Measurements from ENCODE around the gene CHPF. TPM values are rescaled to one million over a fixed set of nuclear protein-coding genes. Genes with fewer than 3 reads are reported as not detected.

Gene CHPF
- total RNA-seq, 1 experiment from 2014 or later: 78.2 TPM

- Histone ChIP-seq H3K9me2 (ENCODE audit: insufficient read depth) (no peaks in the 10 kb centered on the region), H2AFZ (peak overlapping the region; percentile 95), H3K27me3 (ENCODE audit: insufficient read depth, low read depth) (peaks cover 7% of the 10 kb centered on the region; the same call in 1 of the 2 replicates), H3K36me3 (ENCODE audit: low read depth) (no peaks in the 10 kb centered on the region; the same call in 1 of the 2 replicates), H3K4me1 (replicated peaks; ENCODE audit: insufficient read depth) (peaks cover 19% of the 10 kb centered on the region), H3K27ac (peak overlapping the region; percentile 81), H3K4me3 (peak overlapping the region; percentile 74), H3K79me2 (ENCODE audit: low read depth) (peaks cover 18% of the 10 kb centered on the region; the same call in 1 of the 2 replicates), H4K20me1 (ENCODE audit: insufficient read depth) (no peaks in the 10 kb centered on the region), H3K9me3 (ENCODE audit: insufficient read depth, low read depth) (no peaks in the 10 kb centered on the region), H3F3A (ENCODE audit: insufficient read depth, low read depth) (peaks cover 4% of the 10 kb centered on the region; the same call in 1 of the 2 replicates), H3K4me2 (peak overlapping the region; percentile 94)
- ChIA-PET POLR2A (ENCODE audit: unreplicated experiment) (interaction anchor here (0.5 to 0.6 kb wide), 4 partner anchors 10 to 108 kb away, joined by 3 to 8 read pairs (median 4); no protein-coding TSS in a partner anchor), CTCF (interaction anchor here (0.5 to 2.9 kb wide), 6 partner anchors 12 to 140 kb away, joined by 3 to 19 read pairs (median 8); partner anchors contain the start of gene DNPEP)
- BruUV-seq (replicated peaks): TSS peak; percentile 72
- DNase-seq: peak; percentile 67 to 84
- intact Hi-C loops (cut with micrococcal nuclease; ENCODE audit: unreplicated experiment): loop anchor here (1.0 to 5.0 kb wide), 2 partner anchors 24 to 40 kb away; no protein-coding TSS in a partner anchor
- no peak for TF ChIP-seq EZH2 (IDR thresholded peaks at IDR 0.05; ENCODE audit: low read depth)
- no peak for TF ChIP-seq CTCF (conservative IDR thresholded peaks at IDR 0.05)
Measured at GRCh38 chr2:219497495-219498279, 45.9 kb downstream of the CHPF start.

- Histone ChIP-seq H3F3A (ENCODE audit: insufficient read depth, low read depth) (peaks cover 4% of the 10 kb centered on the region; the same call in 1 of the 2 replicates), H4K20me1 (ENCODE audit: insufficient read depth) (no peaks in the 10 kb centered on the region), H3K27ac (no peak overlapping the region), H3K4me2 (peak overlapping the region; percentile 94), H3K4me1 (replicated peaks; ENCODE audit: insufficient read depth) (peaks cover 19% of the 10 kb centered on the region), H2AFZ (no peak overlapping the region), H3K79me2 (ENCODE audit: low read depth) (peaks cover 18% of the 10 kb centered on the region; the same call in 1 of the 2 replicates), H3K27me3 (ENCODE audit: insufficient read depth, low read depth) (peaks cover 7% of the 10 kb centered on the region; the same call in 1 of the 2 replicates), H3K4me3 (0 out of 2 replicates have a peak overlapping the region, but pooled peaks have one; percentile 74), H3K9me3 (ENCODE audit: insufficient read depth, low read depth) (no peaks in the 10 kb centered on the region), H3K36me3 (ENCODE audit: low read depth) (no peaks in the 10 kb centered on the region; the same call in 1 of the 2 replicates), H3K9me2 (ENCODE audit: insufficient read depth) (no peaks in the 10 kb centered on the region)
- DNase-seq: no peak
- CTCF ChIA-PET: interaction anchor here (0.5 to 2.9 kb wide), 3 partner anchors 13 to 131 kb away, joined by 3 to 19 read pairs (median 4); no protein-coding TSS in a partner anchor
- no TSS peak for BruUV-seq (replicated peaks)
- intact Hi-C loops (cut with micrococcal nuclease; ENCODE audit: unreplicated experiment): loop anchor here (5.0 kb wide), 1 partner anchor 40 kb away; no protein-coding TSS in a partner anchor
- TF ChIP-seq EZH2 (IDR thresholded peaks at IDR 0.05; ENCODE audit: low read depth) (no peak), CTCF (conservative IDR thresholded peaks at IDR 0.05) (no peak)
- POLR2A ChIA-PET (ENCODE audit: unreplicated experiment): interaction anchor here (0.6 to 0.7 kb wide), 2 partner anchors 23 to 56 kb away, joined by 4 read pairs; no protein-coding TSS in a partner anchor
Measured at GRCh38 chr2:219496825-219497494, 46.6 kb downstream of the CHPF start.
